Prostate gland (tissue), 2 donors: ENCODE data around the gene KANSL1. TPM values are rescaled to one million over a fixed set of nuclear protein-coding genes. Genes with fewer than 3 reads are reported as not detected.

Experiments
- DNase-seq: peaks from one replicate; pipeline ENCODE4 v3.0.0-alpha.2; 2019; ENCODE audit warnings: low spot score
- H3K27ac ChIP-seq, 2 donors: fragments of 200-600 bp; sonication (generic); 2 replicates each; pipeline ENCODE4 v1.5.1; 2017 to 2019
- H3K27me3 ChIP-seq: fragments of 200-600 bp; sonication (generic); replicated peaks from 2 replicates; pipeline ENCODE4 v1.5.1; 2019; ENCODE audit not compliant: insufficient read depth
- H3K36me3 ChIP-seq, 2 donors: fragments of 200-600 bp; sonication (generic); 1 replicate in 1 of 2; 2 replicates in 1 of 2; pipeline versions ENCODE4 v1.5.1 to v1.8.1; 2017 to 2019
- H3K4me1 ChIP-seq: fragments of 200-600 bp; sonication (generic); replicated peaks from 2 replicates; pipeline ENCODE4 v1.5.1; 2019
- H3K4me3 ChIP-seq, 2 donors: fragments of 200-600 bp; sonication (generic); 2 replicates each; pipeline ENCODE4 v1.5.1; 2017 to 2019
- H3K9me3 ChIP-seq: fragments of 200-600 bp; sonication (generic); 2 replicates; pipeline ENCODE4 v1.5.1; 2017
- POLR2A ChIP-seq: fragments of 450-650 bp; IDR thresholded peaks from one replicate; pipeline ENCODE4 v1.6.1; 2016; ENCODE audit warnings: antibody characterized with exemption, mild to moderate bottlenecking
- POLR2AphosphoS5 ChIP-seq: sonication (generic); formaldehyde crosslinking; IDR thresholded peaks from one replicate; pipeline ENCODE4 v1.6.1; 2017; ENCODE audit warnings: antibody characterized with exemption
- WGBS: methylation state at CpG from one replicate; pipeline ENCODE4 v1.1.5; 2018; 5-methylcytosine and 5-hydroxymethylcytosine counted together
- intact Hi-C: fragments of 100-400 bp; cut with DNase I; formaldehyde crosslinking; loops from one replicate; pipeline ENCODE4 v1.14.2; 2022
- total RNA-seq, 2 donors: library from RNA; depleted of rRNA; stranded (reverse); fragments of >200 nt; gene quantifications; one replicate each; pipeline ENCODE4 v1.1.0, GENCODE V29; 2016
- TF ChIP-seq, protein P1 (sequence below), 4 experiments: fragments of 200-600 bp in 2 of 4; fragments of 450-650 bp in 2 of 4; sonication (generic) in 2 of 4; IDR thresholded peaks; 1 replicate in 3 of 4; 2 replicates in 1 of 4; pipeline ENCODE4 v1.5.1; 2016 to 2019; ENCODE audit warnings: antibody characterized with exemption in 4 of 4, mild to moderate bottlenecking in 2 of 4, moderate library complexity in 2 of 4

Gene KANSL1
- total RNA-seq, 2 donors from 2014 or later: 60.4 to 109 TPM

DNA sequence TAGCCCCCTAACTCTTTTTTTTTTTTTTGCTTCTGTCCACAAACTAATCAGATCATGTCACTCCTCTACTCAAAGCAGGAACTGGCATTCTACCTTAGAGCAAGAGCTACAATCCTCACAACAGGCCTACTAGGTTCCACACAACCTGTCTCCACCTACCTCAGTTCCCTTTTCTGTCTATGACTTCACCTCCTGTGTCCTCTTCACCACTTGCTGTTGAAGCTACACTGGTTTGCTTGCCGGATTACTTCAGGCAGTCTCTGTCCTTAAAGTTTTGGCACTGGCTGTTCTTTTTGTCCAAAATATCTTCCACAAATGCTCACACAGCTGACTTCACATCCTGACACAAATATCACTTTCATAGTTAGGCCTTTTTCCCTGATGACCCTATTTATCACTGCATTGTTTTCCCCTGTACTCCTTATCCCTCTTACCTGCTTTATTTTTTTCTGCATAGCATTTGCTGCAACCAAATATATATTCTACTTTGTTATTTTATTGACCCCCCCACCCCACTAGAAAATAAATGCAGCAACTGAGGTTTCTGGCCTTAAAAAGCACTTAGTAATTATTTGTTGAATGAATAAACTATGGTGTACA is 72.0 kb downstream of the KANSL1 start:
- TF ChIP-seq, protein P1, sequence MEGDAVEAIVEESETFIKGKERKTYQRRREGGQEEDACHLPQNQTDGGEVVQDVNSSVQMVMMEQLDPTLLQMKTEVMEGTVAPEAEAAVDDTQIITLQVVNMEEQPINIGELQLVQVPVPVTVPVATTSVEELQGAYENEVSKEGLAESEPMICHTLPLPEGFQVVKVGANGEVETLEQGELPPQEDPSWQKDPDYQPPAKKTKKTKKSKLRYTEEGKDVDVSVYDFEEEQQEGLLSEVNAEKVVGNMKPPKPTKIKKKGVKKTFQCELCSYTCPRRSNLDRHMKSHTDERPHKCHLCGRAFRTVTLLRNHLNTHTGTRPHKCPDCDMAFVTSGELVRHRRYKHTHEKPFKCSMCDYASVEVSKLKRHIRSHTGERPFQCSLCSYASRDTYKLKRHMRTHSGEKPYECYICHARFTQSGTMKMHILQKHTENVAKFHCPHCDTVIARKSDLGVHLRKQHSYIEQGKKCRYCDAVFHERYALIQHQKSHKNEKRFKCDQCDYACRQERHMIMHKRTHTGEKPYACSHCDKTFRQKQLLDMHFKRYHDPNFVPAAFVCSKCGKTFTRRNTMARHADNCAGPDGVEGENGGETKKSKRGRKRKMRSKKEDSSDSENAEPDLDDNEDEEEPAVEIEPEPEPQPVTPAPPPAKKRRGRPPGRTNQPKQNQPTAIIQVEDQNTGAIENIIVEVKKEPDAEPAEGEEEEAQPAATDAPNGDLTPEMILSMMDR (IDR thresholded peaks at IDR 0.05): no peak
- TF ChIP-seq POLR2AphosphoS5: no peak
- no peak for TF ChIP-seq POLR2A
- no peaks in the 10 kb centered on the region for H3K4me1 ChIP-seq
- H3K27ac ChIP-seq: no peak overlapping the region
- no peaks in the 10 kb centered on the region for H3K36me3 ChIP-seq
- no peak overlapping the region for H3K4me3 ChIP-seq
- intact Hi-C loops: no loop called here
- 20% methylated on average over 1 of the region's 1 CpG for WGBS
- H3K9me3 ChIP-seq: no peaks in the 10 kb centered on the region
- no peak for DNase-seq
- no peaks in the 10 kb centered on the region for H3K27me3 ChIP-seq

DNA sequence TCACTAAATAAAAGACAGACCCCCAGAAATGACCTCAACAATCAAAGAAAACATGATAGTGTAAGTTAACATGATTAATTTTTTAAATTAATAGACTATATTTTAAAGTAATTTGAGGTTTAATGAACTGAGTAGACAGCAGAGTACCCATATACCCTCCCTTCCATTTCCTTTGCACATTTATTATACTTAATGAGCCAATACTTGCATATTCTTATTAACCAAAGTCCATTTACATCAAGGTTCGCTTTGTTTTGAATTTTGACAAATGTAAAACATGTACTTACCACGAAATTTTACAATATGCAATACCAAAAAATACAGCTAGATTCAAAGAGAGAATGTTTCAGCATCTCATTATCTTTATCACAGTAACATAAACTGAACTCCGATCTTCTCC is 72.7 kb downstream of the KANSL1 start:
- no peaks in the 10 kb centered on the region for H3K4me1 ChIP-seq
- H3K36me3 ChIP-seq: no peaks in the 10 kb centered on the region
- no peak for DNase-seq
- WGBS: 86% methylated on average over 3 of the region's 3 CpGs
- TF ChIP-seq, protein P1 (IDR thresholded peaks at IDR 0.05): no peak
- TF ChIP-seq POLR2AphosphoS5 (no peak), POLR2A (no peak)
- H3K27ac ChIP-seq: no peak overlapping the region
- no peaks in the 10 kb centered on the region for H3K27me3 ChIP-seq
- intact Hi-C loops: no loop called here
- no peaks in the 10 kb centered on the region for H3K9me3 ChIP-seq
- H3K4me3 ChIP-seq: no peak overlapping the region

DNA sequence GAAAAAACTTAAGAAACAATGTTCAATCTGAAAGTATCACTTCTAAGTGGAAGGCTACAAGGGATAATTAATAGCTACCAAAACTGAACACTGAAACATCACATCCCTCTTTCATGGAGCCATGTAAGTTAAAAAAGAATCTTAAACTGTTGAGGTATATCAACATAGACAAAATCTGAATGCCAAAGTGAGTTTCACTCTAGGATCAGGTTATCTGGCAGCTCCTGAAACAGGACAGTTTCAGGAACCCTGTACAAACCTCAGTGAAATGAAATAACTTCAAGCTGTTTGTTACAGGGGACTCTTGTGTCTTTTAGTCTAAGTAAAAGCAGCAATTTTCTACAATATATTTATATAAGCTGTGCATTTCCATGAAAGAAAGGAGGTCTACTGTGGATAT is 73.2 kb downstream of the KANSL1 start:
- Histone ChIP-seq H3K4me1 (no peaks in the 10 kb centered on the region), H3K9me3 (no peaks in the 10 kb centered on the region), H3K36me3 (no peaks in the 10 kb centered on the region), H3K27me3 (no peaks in the 10 kb centered on the region), H3K27ac (no peak overlapping the region), H3K4me3 (no peak overlapping the region)
- intact Hi-C loops: no loop called here
- no peak for TF ChIP-seq POLR2A
- no peak for TF ChIP-seq POLR2AphosphoS5
- TF ChIP-seq, protein P1 (IDR thresholded peaks at IDR 0.05): no peak
- DNase-seq: no peak

DNA sequence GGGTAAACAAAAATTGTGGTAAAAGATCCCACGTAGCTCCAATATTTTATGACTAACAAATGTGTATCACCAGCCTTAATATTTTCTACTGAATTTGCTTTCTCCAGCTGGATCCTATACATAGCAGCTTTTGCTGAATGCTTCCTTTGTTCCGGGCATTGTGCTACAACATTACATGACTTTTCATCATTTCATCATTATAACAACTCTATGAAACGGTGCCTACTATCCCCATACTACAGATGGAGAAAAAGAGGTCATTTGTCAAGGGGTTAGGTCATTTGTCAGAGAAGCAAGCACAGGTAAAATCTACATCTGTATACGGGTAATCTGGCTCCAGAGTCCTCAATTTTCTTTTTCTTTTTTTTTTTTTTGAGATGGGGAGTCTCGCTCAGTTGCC is 74.3 kb downstream of the KANSL1 start:
- WGBS: 91% methylated on average over 5 of the region's 5 CpGs
- Histone ChIP-seq H3K4me1 (no peaks in the 10 kb centered on the region), H3K36me3 (no peaks in the 10 kb centered on the region), H3K4me3 (no peak overlapping the region), H3K9me3 (no peaks in the 10 kb centered on the region), H3K27me3 (no peaks in the 10 kb centered on the region), H3K27ac (no peak overlapping the region)
- DNase-seq: no peak
- TF ChIP-seq, protein P1 (IDR thresholded peaks at IDR 0.05): no peak
- TF ChIP-seq POLR2AphosphoS5 (no peak), POLR2A (no peak)
- intact Hi-C loops: no loop called here
